HEK293 (cell line): ENCODE measurements around the gene RITA1.

Experiments
- BCL11A ChIP-seq: fragments of 450-650 bp; formaldehyde crosslinking; IDR thresholded peaks from 2 replicates; pipeline ENCODE4 v1.5.1; 2016; ENCODE audit warnings: low read depth, missing biosample characterization, missing genetic modification characterization
- HOXD13 ChIP-seq: sonication (generic); formaldehyde crosslinking; IDR thresholded peaks from 2 replicates; pipeline ENCODE4 v1.8.0; 2022; ENCODE audit warnings: missing genetic modification reagents, borderline replicate concordance
- SCRT1 ChIP-seq: fragments of 450-650 bp; formaldehyde crosslinking; IDR thresholded peaks from 2 replicates; pipeline ENCODE4 v1.5.1; 2016; ENCODE audit warnings: missing biosample characterization, missing genetic modification characterization, borderline replicate concordance
- SETDB1 ChIP-seq: IDR thresholded peaks from one replicate; pipeline ENCODE4 v1.6.1; 2017; ENCODE audit warnings: mild to moderate bottlenecking, low read length, moderate library complexity, mixed read lengths; ENCODE audit not compliant: insufficient read length
- SP3 ChIP-seq: fragments of 450-650 bp; formaldehyde crosslinking; IDR thresholded peaks from 2 replicates; pipeline ENCODE4 v1.5.1; 2016; ENCODE audit warnings: missing biosample characterization, missing genetic modification characterization
- ZBTB21 ChIP-seq: fragments of 450-650 bp; formaldehyde crosslinking; IDR thresholded peaks from 2 replicates; pipeline ENCODE4 v1.5.1; 2017; ENCODE audit warnings: missing biosample characterization, missing genetic modification characterization
- ZBTB8A ChIP-seq: fragments of 450-650 bp; formaldehyde crosslinking; IDR thresholded peaks from 2 replicates; pipeline ENCODE4 v1.5.1; 2016; ENCODE audit warnings: missing biosample characterization, missing genetic modification characterization
- ZEB2 ChIP-seq: fragments of 450-650 bp; formaldehyde crosslinking; IDR thresholded peaks from 2 replicates; pipeline ENCODE4 v1.5.1; 2016; ENCODE audit warnings: missing biosample characterization, missing genetic modification characterization
- ZFHX2 ChIP-seq: fragments of 450-650 bp; formaldehyde crosslinking; conservative IDR thresholded peaks from 2 replicates; pipeline ENCODE4 v1.5.1; 2016; ENCODE audit warnings: missing biosample characterization, missing genetic modification characterization
- ZNF174 ChIP-seq: fragments of 450-650 bp; formaldehyde crosslinking; IDR thresholded peaks from 2 replicates; pipeline ENCODE4 v1.5.0; 2017; ENCODE audit warnings: missing biosample characterization, mild to moderate bottlenecking, missing genetic modification characterization
- ZNF175 ChIP-seq: fragments of 450-650 bp; formaldehyde crosslinking; IDR thresholded peaks from 2 replicates; pipeline ENCODE4 v1.5.1; 2016; ENCODE audit warnings: missing biosample characterization, missing genetic modification characterization
- ZNF19 ChIP-seq: fragments of 450-650 bp; formaldehyde crosslinking; IDR thresholded peaks from 2 replicates; pipeline ENCODE4; 2016; ENCODE audit warnings: missing biosample characterization, missing genetic modification characterization, low read depth
- ZNF335 ChIP-seq: fragments of 450-650 bp; formaldehyde crosslinking; conservative IDR thresholded peaks from 2 replicates; pipeline ENCODE4 v1.5.1; 2016; ENCODE audit warnings: missing biosample characterization, missing genetic modification characterization
- ZNF416 ChIP-seq: fragments of 450-650 bp; formaldehyde crosslinking; IDR thresholded peaks from 2 replicates; pipeline ENCODE4 v1.5.1; 2016; ENCODE audit warnings: missing biosample characterization, missing genetic modification characterization
- ZNF426 ChIP-seq: fragments of 450-650 bp; formaldehyde crosslinking; IDR thresholded peaks from 2 replicates; pipeline ENCODE4 v1.5.1; 2017; ENCODE audit warnings: missing biosample characterization, missing genetic modification characterization, mild to moderate bottlenecking, inconsistent platforms, moderate library complexity
- ZNF529 ChIP-seq: fragments of 450-650 bp; formaldehyde crosslinking; IDR thresholded peaks from 2 replicates; pipeline ENCODE4 v1.5.1; 2017; ENCODE audit warnings: missing genetic modification characterization, missing biosample characterization; ENCODE audit not compliant: insufficient replicate concordance
- ZNF610 ChIP-seq: fragments of 450-650 bp; formaldehyde crosslinking; IDR thresholded peaks from 2 replicates; pipeline ENCODE4 v1.5.1; 2016; ENCODE audit warnings: missing biosample characterization, missing genetic modification characterization, borderline replicate concordance
- ZNF626 ChIP-seq: fragments of 450-650 bp; sonication (Bioruptor Pico); formaldehyde crosslinking; IDR thresholded peaks from 2 replicates; pipeline ENCODE4 v1.5.1; 2018; ENCODE audit warnings: missing biosample characterization, missing genetic modification characterization, inconsistent platforms
- ZNF777 ChIP-seq: fragments of 450-650 bp; formaldehyde crosslinking; IDR thresholded peaks from 2 replicates; pipeline ENCODE4 v1.5.1; 2017; ENCODE audit warnings: missing biosample characterization, missing genetic modification characterization, borderline replicate concordance
- ZNF785 ChIP-seq: fragments of 450-650 bp; formaldehyde crosslinking; IDR thresholded peaks from 2 replicates; pipeline ENCODE4 v1.5.1; 2016; ENCODE audit warnings: missing biosample characterization, missing genetic modification characterization
- ZNF791 ChIP-seq: fragments of 450-650 bp; formaldehyde crosslinking; IDR thresholded peaks from 2 replicates; pipeline ENCODE4 v1.5.1; 2016; ENCODE audit warnings: missing biosample characterization, missing genetic modification characterization
- ZNF792 ChIP-seq: fragments of 450-650 bp; formaldehyde crosslinking; IDR thresholded peaks from 2 replicates; pipeline ENCODE4 v1.5.1; 2016; ENCODE audit warnings: missing biosample characterization, missing genetic modification characterization
- TF ChIP-seq, protein P1 (sequence below): IDR thresholded peaks from 2 replicates; pipeline ENCODE4 v1.6.1; 2011; ENCODE audit warnings: mild to moderate bottlenecking, low read depth, low read length, borderline replicate concordance
- TF ChIP-seq, protein P2 (sequence below): fragments of 450-650 bp; formaldehyde crosslinking; IDR thresholded peaks from 2 replicates; pipeline ENCODE4 v1.5.1; 2016; ENCODE audit warnings: missing biosample characterization, missing genetic modification characterization
- TF ChIP-seq, protein P3 (sequence below): fragments of 450-650 bp; formaldehyde crosslinking; IDR thresholded peaks from 2 replicates; pipeline ENCODE4 v1.5.1; 2017; ENCODE audit warnings: missing biosample characterization, mild to moderate bottlenecking, missing genetic modification characterization, moderate library complexity
- TF ChIP-seq, protein P4 (sequence below): fragments of 450-650 bp; formaldehyde crosslinking; IDR thresholded peaks from 2 replicates; pipeline ENCODE4 v1.5.1; 2016; ENCODE audit warnings: missing biosample characterization, missing genetic modification characterization
- TF ChIP-seq, protein P5 (sequence below): fragments of 450-650 bp; formaldehyde crosslinking; IDR thresholded peaks from 2 replicates; pipeline ENCODE4 v1.5.1; 2016; ENCODE audit warnings: missing biosample characterization, missing genetic modification characterization
- TF ChIP-seq, protein P6 (sequence below): fragments of 450-650 bp; formaldehyde crosslinking; optimal IDR thresholded peaks from 2 replicates; pipeline ENCODE3; 2016; ENCODE audit warnings: missing biosample characterization, mild to moderate bottlenecking, missing genetic modification characterization

Gene RITA1

DNA sequence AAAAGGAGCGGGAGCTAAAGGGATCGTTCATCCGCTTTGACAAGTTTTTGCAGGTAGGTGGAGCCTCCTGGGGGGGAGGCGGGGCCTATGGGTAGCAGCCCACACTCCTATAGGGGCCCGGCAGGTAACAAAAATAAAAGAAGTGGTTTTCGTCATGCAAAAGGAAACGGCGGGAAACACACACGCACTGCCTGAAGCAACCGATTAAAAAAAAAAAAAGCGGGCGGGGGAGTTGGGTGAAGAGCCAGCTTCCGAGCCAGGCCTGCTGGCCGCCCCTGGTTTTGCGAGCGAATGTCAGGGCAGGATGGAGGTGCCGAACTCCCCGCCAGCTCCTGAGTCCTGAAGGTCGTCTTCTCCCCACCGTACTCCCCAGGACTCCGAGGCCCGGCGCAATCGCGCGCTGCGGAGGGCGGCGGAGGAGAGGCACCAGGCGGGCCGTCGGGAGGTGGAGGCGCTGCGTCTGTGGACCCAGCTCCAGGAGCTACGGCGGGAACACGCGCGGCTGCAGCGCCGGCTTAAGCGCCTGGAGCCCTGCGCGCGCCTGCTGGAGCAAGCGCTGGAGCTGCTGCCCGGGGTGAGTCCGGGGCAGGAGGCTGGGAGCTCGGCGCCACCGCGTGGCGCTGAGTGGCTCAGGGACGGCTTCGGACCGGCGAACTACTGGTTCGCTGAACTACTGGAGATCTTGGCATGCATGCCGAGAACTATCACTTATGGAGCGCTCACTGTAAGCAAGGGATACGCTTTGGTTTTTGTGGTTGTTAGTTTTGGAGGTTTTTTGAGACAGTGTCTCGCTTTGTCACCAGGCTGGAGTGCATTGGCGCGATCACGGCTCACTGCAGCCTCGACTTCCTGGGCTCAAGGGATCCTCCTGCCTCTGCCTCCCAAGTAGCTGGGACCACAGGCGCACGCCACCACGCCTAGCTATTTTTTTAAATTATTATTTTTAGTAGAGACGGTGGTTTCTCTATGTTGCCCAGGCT is 32.4 kb upstream of the RITA1 start (continued):
- TF ChIP-seq, protein P1, sequence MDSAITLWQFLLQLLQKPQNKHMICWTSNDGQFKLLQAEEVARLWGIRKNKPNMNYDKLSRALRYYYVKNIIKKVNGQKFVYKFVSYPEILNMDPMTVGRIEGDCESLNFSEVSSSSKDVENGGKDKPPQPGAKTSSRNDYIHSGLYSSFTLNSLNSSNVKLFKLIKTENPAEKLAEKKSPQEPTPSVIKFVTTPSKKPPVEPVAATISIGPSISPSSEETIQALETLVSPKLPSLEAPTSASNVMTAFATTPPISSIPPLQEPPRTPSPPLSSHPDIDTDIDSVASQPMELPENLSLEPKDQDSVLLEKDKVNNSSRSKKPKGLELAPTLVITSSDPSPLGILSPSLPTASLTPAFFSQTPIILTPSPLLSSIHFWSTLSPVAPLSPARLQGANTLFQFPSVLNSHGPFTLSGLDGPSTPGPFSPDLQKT: no peak
- TF ChIP-seq ZNF792 (tag by site-specific recombination) (0 out of 2 replicates have a peak, but pooled peaks have one; percentile 35), ZNF19 (no peak), ZNF777 (no peak), ZNF335 (tag by site-specific recombination) (peak; percentile 98), ZNF174 (tag by site-specific recombination) (no peak), SCRT1 (tag by site-specific recombination) (0 out of 2 replicates have a peak, but pooled peaks have one; percentile 6), ZBTB21 (tag by site-specific recombination) (0 out of 2 replicates have a peak, but pooled peaks have one; percentile 40), ZBTB8A (tag by site-specific recombination) (0 out of 2 replicates have a peak, but pooled peaks have one; percentile 36), SETDB1 (peak; percentile 7), ZNF610 (tag by site-specific recombination) (no peak), ZNF416 (tag by site-specific recombination) (no peak), SP3 (tag by site-specific recombination) (peak; percentile 42; the same call in 1 of the 2 replicates), ZNF791 (no peak), HOXD13 (CRISPR knock-in tag) (no peak), ZNF626 (tag by site-specific recombination) (no peak), ZNF785 (0 out of 2 replicates have a peak, but pooled peaks have one; percentile 47), ZEB2 (tag by site-specific recombination) (peak; percentile 42; the same call in 1 of the 2 replicates), BCL11A (no peak), ZNF175 (tag by site-specific recombination) (no peak), ZNF426 (tag by site-specific recombination) (no peak), ZNF529 (tag by site-specific recombination) (no peak), ZFHX2 (tag by site-specific recombination) (peak; percentile 42)
- TF ChIP-seq, protein P2, sequence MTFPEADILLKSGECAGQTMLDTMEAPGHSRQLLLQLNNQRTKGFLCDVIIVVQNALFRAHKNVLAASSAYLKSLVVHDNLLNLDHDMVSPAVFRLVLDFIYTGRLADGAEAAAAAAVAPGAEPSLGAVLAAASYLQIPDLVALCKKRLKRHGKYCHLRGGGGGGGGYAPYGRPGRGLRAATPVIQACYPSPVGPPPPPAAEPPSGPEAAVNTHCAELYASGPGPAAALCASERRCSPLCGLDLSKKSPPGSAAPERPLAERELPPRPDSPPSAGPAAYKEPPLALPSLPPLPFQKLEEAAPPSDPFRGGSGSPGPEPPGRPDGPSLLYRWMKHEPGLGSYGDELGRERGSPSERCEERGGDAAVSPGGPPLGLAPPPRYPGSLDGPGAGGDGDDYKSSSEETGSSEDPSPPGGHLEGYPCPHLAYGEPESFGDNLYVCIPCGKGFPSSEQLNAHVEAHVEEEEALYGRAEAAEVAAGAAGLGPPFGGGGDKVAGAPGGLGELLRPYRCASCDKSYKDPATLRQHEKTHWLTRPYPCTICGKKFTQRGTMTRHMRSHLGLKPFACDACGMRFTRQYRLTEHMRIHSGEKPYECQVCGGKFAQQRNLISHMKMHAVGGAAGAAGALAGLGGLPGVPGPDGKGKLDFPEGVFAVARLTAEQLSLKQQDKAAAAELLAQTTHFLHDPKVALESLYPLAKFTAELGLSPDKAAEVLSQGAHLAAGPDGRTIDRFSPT: no peak
- TF ChIP-seq, protein P3, sequence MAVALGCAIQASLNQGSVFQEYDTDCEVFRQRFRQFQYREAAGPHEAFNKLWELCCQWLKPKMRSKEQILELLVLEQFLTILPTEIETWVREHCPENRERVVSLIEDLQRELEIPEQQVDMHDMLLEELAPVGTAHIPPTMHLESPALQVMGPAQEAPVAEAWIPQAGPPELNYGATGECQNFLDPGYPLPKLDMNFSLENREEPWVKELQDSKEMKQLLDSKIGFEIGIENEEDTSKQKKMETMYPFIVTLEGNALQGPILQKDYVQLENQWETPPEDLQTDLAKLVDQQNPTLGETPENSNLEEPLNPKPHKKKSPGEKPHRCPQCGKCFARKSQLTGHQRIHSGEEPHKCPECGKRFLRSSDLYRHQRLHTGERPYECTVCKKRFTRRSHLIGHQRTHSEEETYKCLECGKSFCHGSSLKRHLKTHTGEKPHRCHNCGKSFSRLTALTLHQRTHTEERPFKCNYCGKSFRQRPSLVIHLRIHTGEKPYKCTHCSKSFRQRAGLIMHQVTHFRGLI (tag by site-specific recombination): 0 out of 2 replicates have a peak, but pooled peaks have one; percentile 32
- TF ChIP-seq, protein P4, sequence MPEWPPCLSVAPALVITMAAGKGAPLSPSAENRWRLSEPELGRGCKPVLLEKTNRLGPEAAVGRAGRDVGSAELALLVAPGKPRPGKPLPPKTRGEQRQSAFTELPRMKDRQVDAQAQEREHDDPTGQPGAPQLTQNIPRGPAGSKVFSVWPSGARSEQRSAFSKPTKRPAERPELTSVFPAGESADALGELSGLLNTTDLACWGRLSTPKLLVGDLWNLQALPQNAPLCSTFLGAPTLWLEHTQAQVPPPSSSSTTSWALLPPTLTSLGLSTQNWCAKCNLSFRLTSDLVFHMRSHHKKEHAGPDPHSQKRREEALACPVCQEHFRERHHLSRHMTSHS: no peak
- TF ChIP-seq, protein P5, sequence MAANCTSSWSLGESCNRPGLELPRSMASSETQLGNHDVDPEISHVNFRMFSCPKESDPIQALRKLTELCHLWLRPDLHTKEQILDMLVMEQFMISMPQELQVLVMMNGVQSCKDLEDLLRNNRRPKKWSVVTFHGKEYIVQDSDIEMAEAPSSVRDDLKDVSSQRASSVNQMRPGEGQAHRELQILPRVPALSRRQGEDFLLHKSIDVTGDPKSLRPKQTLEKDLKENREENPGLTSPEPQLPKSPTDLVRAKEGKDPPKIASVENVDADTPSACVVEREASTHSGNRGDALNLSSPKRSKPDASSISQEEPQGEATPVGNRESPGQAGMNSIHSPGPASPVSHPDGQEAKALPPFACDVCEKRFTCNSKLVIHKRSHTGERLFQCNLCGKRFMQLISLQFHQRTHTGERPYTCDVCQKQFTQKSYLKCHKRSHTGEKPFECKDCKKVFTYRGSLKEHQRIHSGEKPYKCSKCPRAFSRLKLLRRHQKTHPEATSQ (tag by site-specific recombination): 0 out of 2 replicates have a peak, but pooled peaks have one; percentile 9
- TF ChIP-seq, protein P6, sequence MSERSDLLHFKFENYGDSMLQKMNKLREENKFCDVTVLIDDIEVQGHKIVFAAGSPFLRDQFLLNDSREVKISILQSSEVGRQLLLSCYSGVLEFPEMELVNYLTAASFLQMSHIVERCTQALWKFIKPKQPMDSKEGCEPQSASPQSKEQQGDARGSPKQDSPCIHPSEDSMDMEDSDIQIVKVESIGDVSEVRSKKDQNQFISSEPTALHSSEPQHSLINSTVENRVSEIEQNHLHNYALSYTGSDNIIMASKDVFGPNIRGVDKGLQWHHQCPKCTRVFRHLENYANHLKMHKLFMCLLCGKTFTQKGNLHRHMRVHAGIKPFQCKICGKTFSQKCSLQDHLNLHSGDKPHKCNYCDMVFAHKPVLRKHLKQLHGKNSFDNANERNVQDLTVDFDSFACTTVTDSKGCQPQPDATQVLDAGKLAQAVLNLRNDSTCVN (tag by site-specific recombination): peak; percentile 90
